ENCODE data around the gene CDK14. TPM values are rescaled to one million over a fixed set of nuclear protein-coding genes. Genes with fewer than 3 reads are reported as not detected.
A peak's percentile ranks its signal among the peaks of the same experiment; 100 is the strongest.

The CDK14 gene
- total and polyA plus RNA-seq, 10 of the 15 experiments (the other 5 are each of a cell fraction or from before 2014, with no cell fraction given), result 6.5 to 61.3 (median 24.2) TPM

GRCh38 chr7:90988516-90988915 lies 392.4 kb downstream of the CDK14 start (continued):
- no peak for TF ChIP-seq CEBPB (IDR thresholded peaks at IDR 0.05; ENCODE audit: borderline replicate concordance in 1 of 2, low read depth in 2 of 2, low read length in 2 of 2)
- no peak for TF ChIP-seq HDAC6 (IDR thresholded peaks at IDR 0.05; ENCODE audit: unreplicated experiment)

GRCh38 chr7:90988996-90989765 lies 393.1 kb downstream of the CDK14 start:
- Histone ChIP-seq H3K27ac (ENCODE audit: control insufficient read depth, insufficient read depth) (no peak overlapping the region), H4K20me1 (ENCODE audit: control insufficient read depth, insufficient read depth) (no peaks in the 10 kb centered on the region), H3K4me1 (ENCODE audit: control insufficient read depth, insufficient read depth, low read length) (no peaks in the 10 kb centered on the region), H3K4me3 (no peak overlapping the region), H3K27me3 (replicated peaks in 1 of 2; ENCODE audit: control insufficient read depth in 2 of 2, insufficient read depth in 2 of 2, low read length in 1 of 2) (no peaks in the 10 kb centered on the region), H2AFZ (ENCODE audit: control insufficient read depth, low read depth, low read length) (no peak overlapping the region), H3K36me3 (ENCODE audit: control insufficient read depth in 2 of 2, insufficient read depth in 2 of 2, low read length in 1 of 2) (no peaks in the 10 kb centered on the region), H3K79me2 (ENCODE audit: control insufficient read depth, insufficient read depth, low read length) (no peaks in the 10 kb centered on the region), H3K9ac (ENCODE audit: control insufficient read depth, insufficient read depth, low read length) (no peak overlapping the region), H3K4me2 (ENCODE audit: control insufficient read depth, insufficient read depth) (no peak overlapping the region), H3K9me3 (replicated peaks; ENCODE audit: control insufficient read depth, insufficient read depth, low read length) (no peaks in the 10 kb centered on the region)
- SMC1A ChIA-PET (ENCODE audit: uncharacterized antibody, unreplicated experiment), result no interaction called here
- no TSS peak for BruUV-seq (replicated peaks)
- in situ Hi-C loops (cut with MboI), result no loop called here
- ATAC-seq (no peak), FAIRE-seq (peak; percentile 31), DNase-seq (ENCODE audit: low read depth, low spot score) (no peak)
- RAD21 ChIA-PET (ENCODE audit: unreplicated experiment), result no interaction called here
- WGBS (ENCODE audit: insufficient coverage, insufficient replicate concordance, low lambda C conversion rate, missing lambda C conversion rate), result 85% methylated on average over 5 of the region's 5 CpGs
- TF ChIP-seq ASH2L (IDR thresholded peaks at IDR 0.05; ENCODE audit: borderline replicate concordance, low read depth) (no peak), ESRRA (IDR thresholded peaks at IDR 0.05; ENCODE audit: low read length) (no peak), EZH2 (IDR thresholded peaks at IDR 0.05; ENCODE audit: borderline replicate concordance, control insufficient read depth, low read depth, low read length) (no peak), KDM1A (IDR thresholded peaks at IDR 0.05; ENCODE audit: borderline replicate concordance) (no peak), KLF5 (IDR thresholded peaks at IDR 0.05; ENCODE audit: partially characterized antibody) (no peak), NRF1 (conservative IDR thresholded peaks at IDR 0.05; ENCODE audit: low read depth, low read length) (no peak), BHLHE40 (IDR thresholded peaks at IDR 0.05; ENCODE audit: borderline replicate concordance in 1 of 2, low read depth in 2 of 2, low read length in 1 of 2) (no peak), MTA2 (IDR thresholded peaks at IDR 0.05; ENCODE audit: low read depth) (no peak)
- CTCF ChIA-PET, result no interaction called here
- intact Hi-C loops (cut with micrococcal nuclease; ENCODE audit: unreplicated experiment), result no loop called here
- POLR2A ChIA-PET, result no interaction called here

All from GM12878 (cell line).